Body of pancreas (tissue), 4 donors: Measurements from ENCODE around the gene LRRC73.
"Not testable (repeated sequence)": the region's sequence is repeated elsewhere in the genome, so short reads cannot be mapped to it uniquely, and the experiment has no call there.

Experiments
- POLR2A ChIP-seq, 3 donors: fragments of 450-650 bp; IDR thresholded peaks; one replicate each; pipeline ENCODE4 v1.6.1; 2016; ENCODE audit warnings: antibody characterized with exemption in 3 of 3, mild to moderate bottlenecking in 2 of 3
- TF ChIP-seq, protein P1 (sequence below), 7 experiments: fragments of 450-650 bp in 4 of 7; fragments of 200-600 bp in 3 of 7; sonication (generic) in 3 of 7; IDR thresholded peaks; one replicate each; pipeline ENCODE4 v1.5.1; 2016 to 2019; ENCODE audit warnings: antibody characterized with exemption in 7 of 7

DNA sequence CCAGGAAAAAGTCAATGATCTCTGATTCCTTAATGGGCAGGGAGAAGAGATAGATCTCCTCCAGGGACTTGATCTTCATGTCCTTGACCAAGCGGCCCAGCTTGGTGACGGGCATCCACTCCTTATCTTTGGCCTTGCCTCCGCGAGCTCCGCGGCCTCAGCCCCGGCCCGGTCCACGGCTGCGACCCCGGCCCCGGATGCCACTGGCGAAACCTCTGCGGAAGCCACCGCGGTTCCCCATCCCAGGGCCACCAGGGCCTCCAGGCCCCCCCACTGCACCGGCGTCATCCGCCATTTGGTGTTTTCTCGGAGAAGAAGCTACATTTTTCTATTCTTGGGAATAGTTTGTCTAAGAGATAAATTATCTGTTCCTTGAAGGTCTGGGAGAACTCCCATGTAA lies 29.3 kb upstream of the LRRC73 start:
- TF ChIP-seq, protein P1, sequence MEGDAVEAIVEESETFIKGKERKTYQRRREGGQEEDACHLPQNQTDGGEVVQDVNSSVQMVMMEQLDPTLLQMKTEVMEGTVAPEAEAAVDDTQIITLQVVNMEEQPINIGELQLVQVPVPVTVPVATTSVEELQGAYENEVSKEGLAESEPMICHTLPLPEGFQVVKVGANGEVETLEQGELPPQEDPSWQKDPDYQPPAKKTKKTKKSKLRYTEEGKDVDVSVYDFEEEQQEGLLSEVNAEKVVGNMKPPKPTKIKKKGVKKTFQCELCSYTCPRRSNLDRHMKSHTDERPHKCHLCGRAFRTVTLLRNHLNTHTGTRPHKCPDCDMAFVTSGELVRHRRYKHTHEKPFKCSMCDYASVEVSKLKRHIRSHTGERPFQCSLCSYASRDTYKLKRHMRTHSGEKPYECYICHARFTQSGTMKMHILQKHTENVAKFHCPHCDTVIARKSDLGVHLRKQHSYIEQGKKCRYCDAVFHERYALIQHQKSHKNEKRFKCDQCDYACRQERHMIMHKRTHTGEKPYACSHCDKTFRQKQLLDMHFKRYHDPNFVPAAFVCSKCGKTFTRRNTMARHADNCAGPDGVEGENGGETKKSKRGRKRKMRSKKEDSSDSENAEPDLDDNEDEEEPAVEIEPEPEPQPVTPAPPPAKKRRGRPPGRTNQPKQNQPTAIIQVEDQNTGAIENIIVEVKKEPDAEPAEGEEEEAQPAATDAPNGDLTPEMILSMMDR (IDR thresholded peaks at IDR 0.05): not testable (repeated sequence)
- TF ChIP-seq POLR2A (IDR thresholded peaks at IDR 0.05): not testable (repeated sequence)
